Hematopoietic multipotent progenitor cell treated with erythropoietin and hydrocortisone succinate and interleukin-3 and kit ligand, for 17 days (in vitro differentiated cells): ENCODE data around the gene B3GNT4.
"Not testable (repeated sequence)": the region's sequence is repeated elsewhere in the genome, so short reads cannot be mapped to it uniquely, and the experiment has no call there.

Experiments used
- DNase-seq: peaks from one replicate; pipeline ENCODE4 v3.0.0-alpha.2; 2015; ENCODE audit warnings: low spot score

B3GNT4 gene

DNA sequence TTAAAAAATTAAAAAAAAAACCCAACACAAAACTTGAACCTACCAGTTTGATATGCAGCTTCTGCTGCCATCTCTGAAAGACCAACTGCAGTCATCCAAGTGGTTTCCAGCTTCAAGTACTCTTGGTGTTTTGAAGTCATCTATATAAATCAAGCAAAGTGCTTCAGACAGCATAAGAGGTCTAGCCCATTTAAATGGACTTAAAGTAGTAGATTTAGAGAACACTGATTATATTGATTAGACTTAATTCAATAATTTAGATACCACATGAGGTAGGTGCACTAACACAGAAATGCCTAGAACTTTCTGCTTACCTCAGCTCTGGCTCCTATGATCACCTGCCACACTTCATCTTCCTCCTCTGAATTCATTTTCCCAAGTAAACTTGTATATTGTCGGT, 12.9 kb downstream of the B3GNT4 start:
- DNase-seq = no peak

DNA sequence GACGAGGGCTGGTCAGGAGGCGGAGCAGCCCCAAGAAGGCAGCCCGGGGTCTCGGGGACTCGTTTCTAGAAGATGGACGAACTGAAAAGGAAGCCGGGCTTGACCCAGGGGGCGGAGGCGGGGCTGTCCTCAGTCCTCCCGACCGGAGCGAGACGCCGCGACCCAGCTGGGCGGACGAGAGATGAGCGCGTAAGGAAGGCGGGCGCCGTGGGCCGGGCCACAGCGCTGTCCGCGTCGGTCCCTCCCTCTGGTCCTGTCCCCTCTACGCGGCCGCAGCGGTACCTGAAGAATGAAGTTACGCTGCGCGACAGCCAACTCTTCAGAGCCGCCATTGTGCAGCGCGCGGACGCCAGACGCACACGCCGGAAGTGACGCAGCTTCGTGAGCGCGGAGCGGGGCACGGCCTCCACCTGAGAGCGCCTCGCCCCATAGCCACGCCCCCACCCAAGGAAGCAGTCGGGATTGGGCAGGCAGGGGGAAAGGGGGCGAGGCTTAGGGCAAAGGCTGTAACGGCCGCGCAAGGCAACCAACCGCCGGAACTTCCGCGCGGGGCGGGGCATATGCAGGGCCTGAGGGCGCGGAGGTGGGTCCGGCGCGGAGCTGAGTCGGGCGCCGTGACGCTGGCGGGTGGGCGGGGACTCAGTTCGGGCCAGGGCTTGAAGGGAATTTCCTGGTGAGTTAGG, 22.3 kb downstream of the B3GNT4 start, which contains the start of gene DIABLO:
Gene DIABLO, minus strand, starts transcription at position 370 of the 683 bp plus-strand sequence. Its CDS starts 38 bp downstream, at position 332.
- peak; percentile 100 for DNase-seq

DNA sequence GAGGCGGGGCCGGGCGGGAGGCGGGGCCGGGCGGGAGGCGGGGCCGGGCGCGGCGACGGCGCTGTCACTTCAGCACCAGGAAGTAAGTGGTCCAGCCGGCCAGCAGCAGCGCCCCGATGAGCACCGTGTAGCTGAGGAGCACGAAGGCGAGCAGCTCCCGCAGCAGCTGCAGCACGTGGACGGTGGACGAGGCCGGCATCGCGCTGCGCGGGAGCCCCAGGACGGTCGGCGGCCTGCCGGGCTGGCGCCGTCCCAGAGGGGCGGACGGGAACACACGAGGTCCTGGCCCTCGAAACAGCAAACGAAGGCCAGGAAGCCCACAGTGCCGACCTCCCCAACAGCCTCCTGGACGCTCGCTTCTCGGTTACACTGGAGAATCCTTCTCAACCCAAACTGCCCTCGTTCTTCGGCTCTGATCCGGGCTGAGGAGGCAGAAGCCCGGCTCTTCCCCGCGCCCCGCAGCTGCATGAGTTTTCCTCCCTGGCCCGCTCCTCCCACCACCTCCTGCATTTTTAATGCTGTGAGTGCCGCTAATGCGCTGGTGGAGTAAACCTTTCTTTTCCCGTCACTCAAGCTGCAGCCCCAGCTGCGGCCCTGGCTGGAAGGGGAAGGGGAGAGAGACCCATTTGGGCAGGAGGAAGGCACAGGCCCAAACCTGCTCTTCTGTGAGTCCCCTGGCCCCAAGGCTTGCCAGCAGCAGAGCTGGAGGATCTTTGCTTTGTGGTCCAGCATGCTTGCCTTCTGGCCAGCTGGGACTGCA, 23.0 kb downstream of the B3GNT4 start:
- no peak for DNase-seq

DNA sequence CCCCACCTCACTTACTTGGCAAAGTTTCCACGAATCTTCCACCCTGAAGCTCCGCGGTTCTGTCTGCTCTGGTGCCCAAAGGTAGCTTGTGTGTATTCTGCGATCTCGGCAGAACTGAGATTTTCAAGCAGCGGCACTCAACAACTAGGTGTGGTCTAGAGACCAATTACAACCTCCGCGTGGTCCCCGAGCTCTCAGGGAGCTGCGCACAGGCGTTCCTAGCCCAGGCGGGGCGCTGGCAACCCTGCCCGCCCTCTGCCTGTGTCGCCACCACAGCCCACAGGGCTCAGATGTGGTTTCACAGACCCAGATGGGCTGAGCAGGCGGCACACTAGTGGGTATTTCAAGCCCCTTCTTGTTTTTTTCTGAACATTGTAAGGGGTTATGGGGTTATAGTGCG, 23.8 kb downstream of the B3GNT4 start:
- DNase-seq = no peak

DNA sequence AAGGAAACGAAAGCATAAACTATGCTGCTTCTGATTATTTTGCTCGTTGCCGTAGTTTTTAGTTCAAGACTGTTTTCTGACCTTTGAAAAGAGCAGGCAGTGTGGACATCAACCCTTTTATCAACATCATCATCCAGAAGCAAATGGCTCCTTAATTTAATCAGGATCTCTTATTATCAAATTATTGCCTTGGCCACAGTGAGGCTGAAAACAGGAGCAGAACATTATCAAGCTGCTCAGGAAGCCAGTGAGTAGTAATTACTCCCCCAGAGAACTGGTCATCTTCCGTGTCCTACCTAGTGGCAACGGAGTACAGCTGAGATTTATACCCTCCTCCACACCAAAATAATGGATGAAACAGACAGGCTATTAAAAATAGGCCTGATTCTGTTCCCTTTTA, 24.6 kb downstream of the B3GNT4 start:
- DNase-seq = no peak

DNA sequence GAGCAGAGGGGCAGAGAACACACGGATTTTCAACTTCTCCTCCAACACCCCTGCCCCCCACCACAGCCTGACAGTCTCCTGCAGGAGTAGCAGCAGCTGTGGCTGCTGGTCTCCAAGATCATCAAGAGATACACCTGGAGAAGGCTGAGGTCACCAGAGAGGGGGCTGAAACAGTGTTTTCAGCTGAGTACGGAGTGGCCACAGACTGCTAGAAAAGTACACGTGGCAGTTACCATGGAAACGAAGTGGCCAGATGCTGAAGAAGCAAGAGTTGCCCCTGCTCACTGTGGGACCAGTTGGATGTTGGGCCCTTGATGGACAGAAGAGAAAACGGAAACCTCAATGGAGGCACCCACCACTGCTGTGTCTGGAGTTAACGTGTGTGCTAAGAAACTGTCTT, 27.3 kb downstream of the B3GNT4 start:
- DNase-seq = no peak

DNA sequence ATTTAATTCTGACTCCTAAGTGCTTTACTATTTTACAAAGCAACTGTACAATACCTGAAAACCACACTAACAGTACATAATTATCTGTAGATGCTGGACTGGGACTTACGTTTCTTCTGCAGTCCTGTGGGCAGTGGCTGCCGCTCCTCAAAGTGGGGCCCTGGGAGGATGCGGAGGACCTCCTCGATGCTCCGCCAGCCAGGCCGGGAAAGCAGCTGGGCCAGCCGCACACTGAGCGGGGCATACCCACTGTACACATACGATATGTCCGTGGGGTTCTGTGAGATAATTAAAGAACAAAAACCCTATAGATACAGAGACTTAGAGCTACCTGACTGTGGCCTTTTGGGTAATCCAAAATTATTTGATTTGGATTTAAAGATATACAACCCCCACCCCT, 29.2 kb downstream of the B3GNT4 start:
- no peak for DNase-seq

DNA sequence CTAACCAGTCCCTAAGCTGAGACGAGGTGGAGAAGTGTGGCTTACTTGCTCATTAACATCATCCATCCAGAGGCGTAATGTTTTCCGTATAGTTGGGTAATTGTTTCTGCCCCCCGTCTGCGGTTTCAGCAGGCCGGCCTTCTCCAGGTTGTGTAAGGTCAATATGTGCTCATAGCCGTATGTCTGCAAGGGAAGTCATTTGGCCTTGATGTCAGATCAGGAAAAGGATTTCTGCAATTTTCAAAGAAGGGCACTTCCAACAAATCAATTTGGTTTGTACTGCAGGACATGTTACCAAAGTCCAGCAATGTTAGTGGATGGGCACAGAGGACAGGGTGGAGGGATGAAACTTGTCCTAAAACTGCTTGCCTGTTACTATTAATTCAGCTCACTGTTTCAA, 32.2 kb downstream of the B3GNT4 start:
- no peak for DNase-seq

DNA sequence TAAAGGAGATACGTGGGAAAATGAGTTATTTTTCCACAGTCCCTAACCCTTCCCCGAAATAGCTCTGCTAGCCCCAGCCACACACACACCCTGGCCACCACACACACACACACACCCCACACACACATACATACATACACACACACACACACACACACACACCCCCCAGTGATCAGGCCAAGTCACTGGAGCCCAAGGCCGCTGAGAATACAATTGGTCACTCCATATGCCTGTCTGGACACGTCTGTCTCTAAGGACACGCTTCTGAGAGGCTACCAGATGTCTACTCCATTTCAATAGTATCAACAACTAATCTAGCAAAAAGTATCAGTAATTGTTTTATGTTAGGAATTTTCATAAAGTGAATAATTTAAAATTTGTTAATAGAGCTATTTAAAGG, 35.4 kb downstream of the B3GNT4 start:
- no peak for DNase-seq

DNA sequence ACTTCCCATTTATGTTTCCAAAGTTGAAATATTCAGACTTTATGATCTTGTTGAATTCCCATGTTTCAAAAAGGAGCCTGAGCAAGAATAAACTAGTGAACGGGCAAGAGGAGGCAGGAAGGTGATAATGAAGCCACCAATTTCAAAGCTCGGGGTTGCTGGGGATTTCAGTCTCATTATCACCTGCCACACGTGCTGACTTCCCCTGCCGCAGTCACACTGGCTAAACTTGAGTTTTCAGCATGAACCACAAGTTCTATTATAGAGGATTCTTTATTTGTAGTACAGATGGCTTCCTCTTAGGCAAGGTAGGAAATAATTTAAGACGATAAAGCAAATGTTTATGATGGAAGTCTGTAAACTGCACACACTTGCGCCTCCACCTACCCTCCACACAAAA, 40.5 kb downstream of the B3GNT4 start:
- no peak for DNase-seq

DNA sequence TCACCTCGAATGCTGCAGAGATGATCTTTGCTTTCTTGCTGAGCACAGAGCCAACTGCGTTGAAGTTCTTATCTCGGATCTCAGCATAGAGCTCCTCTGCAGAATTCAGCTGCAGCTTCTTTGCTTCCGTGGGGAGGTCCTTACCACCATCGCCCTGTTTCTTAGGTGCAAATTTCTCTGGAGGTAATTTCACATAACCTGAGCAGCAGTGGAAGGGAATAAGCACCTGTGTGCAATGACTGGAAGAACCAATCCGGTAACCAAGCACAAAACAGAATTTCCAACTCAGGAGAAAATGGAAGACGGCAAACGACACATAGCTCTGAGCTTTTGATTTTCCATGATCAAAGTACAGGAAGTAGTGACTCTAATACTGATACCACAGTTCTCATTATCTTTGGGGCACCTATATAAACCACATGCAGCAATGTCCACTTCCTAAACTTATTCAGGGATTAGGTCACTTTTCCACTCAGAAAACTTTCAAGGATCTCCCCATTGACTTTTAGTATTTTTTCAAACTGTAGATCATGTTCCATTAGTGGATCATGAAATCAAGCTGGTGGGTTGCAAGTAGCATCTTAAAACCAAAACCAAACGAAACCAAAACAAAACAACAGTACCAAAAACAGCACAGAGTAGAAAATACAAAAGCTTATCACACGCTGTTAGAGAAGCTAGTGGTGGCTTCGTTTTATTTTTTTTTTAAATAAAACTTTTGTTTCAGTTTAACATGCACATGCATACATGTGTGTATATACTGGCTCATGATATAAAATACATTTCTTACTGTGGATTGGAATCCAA, 41.3 kb downstream of the B3GNT4 start:
- no peak for DNase-seq

DNA sequence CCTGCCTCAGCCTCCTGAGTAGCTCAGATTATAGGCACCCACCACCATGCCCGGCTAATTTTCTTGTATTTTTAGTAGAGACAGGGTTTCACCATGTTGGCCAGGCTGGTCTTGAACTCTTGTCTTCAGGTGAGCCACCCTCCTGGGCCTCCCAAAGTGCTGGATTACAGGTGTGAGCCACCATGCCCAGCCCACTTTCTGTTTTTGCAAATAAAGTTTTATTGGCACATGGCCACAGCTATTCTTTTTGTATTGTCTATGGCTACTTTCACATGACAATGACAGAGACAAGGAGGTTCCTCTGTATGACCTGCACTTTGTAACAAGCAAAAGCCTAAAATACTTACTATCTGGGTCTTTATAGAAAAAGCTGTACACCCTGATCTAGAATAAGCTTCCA, 42.0 kb downstream of the B3GNT4 start:
- DNase-seq = no peak

DNA sequence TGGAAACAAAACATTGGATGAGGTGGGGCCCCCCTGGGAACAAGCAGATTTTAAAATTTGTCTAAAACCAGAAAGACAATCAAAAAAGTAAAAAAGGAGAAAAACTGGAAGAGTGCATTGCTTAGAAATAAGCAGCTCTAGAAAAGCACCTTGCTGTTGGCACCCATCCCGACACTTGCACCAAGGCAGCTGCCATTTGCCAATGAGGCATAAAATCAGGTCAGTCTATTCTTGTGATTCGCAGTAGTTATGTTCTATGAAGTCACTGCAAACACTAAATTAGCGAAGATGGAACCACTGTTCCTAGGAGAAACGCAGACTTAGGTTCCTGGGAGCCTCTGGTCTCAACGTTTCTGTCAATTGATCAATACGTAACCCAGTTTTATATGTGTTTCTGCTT, 46.5 kb downstream of the B3GNT4 start:
- no peak for DNase-seq

DNA sequence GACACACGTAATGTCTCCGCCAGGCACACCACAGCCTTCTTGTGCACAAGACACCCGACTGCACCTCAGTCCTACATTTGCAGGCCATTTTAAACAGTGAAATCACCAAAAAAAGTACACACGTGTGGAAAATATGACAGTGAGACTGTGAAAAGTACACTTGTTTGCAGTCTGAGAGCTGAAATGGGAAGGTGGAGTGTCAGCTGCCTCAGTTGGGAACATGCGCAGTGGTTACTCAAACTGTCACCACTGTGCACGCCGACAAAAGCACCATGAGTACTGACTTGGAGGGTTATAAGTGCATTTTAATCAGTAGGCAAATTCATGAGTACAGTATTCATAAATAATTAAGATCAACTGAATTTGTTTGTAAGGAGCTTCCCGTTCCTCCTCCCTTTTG, 47.0 kb downstream of the B3GNT4 start:
- no peak for DNase-seq

DNA sequence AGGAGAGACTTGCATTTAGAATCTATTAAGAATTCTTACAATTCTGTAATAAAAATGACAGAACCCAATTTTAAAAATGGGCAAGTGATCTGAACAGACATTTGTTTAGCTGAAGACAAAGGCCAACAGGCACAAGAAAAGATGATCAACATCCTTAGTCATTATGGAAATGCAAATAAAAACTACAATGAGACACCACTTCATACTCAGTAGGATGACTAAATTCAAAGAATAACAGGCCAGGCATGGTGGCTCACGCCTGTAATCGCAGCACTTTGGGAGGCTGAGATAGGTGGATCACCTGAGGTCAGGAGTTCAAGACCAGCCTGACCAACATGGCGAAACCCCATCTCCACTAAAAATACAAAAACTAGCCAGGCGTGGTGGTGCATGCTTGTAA, 55.0 kb downstream of the B3GNT4 start:
- not testable (repeated sequence) for DNase-seq
